GM12864 (cell line): ENCODE measurements around the gene DDX1.

Experiments
- DNase-seq: peaks from one replicate; pipeline ENCODE4 v3.0.0-alpha.2; 2011; ENCODE audit warnings: low read depth
- H3K4me3 ChIP-seq: 2 replicates; pipeline ENCODE4 v1.5.1; 2011; ENCODE audit warnings: mild to moderate bottlenecking, low read depth, low read length, control low read depth
- CTCF ChIP-seq: IDR thresholded peaks from 2 replicates; pipeline ENCODE4 v1.5.1; 2011; ENCODE audit warnings: low read depth, mild to moderate bottlenecking, moderate library complexity, low read length, control low read depth, inconsistent platforms; ENCODE audit errors: missing control alignments

DDX1 gene

GRCh38 chr2:15673919-15674636 lies 82.4 kb downstream of the DDX1 start:
- no peak overlapping the region for H3K4me3 ChIP-seq
- DNase-seq = no peak
- TF ChIP-seq CTCF = no peak

- no peak for DNase-seq
- H3K4me3 ChIP-seq = no peak overlapping the region
- no peak for TF ChIP-seq CTCF
Measured at GRCh38 chr2:15674637-15675455, 83.2 kb downstream of the DDX1 start.

- H3K4me3 ChIP-seq = no peak overlapping the region
- TF ChIP-seq CTCF = no peak
- DNase-seq = no peak
Measured at GRCh38 chr2:15675456-15676195, 84.0 kb downstream of the DDX1 start.

- DNase-seq = no peak
- TF ChIP-seq CTCF = no peak
- no peak overlapping the region for H3K4me3 ChIP-seq
Measured at GRCh38 chr2:15677141-15677843, 85.6 kb downstream of the DDX1 start.

- H3K4me3 ChIP-seq = no peak overlapping the region
- no peak for DNase-seq
- TF ChIP-seq CTCF = no peak
Measured at GRCh38 chr2:15678346-15678745, 86.7 kb downstream of the DDX1 start.

- no peak for DNase-seq
- no peak for TF ChIP-seq CTCF
- no peak overlapping the region for H3K4me3 ChIP-seq
Measured at GRCh38 chr2:15678909-15679308, 87.2 kb downstream of the DDX1 start.
